Neural cell (in vitro differentiated cells): ENCODE results near the gene ERH. TPM values are rescaled to one million over a fixed set of nuclear protein-coding genes. Genes with fewer than 3 reads are reported as not detected.

Source experiments
- H2AFZ ChIP-seq: fragments of 200-600, 300-800 bp; sonication (generic), shearing (Covaris generic); 2 replicates; pipeline ENCODE4 v1.6.0; 2014; ENCODE audit warnings: low read depth, mild to moderate bottlenecking, antibody characterized with exemption, low read length, moderate library complexity
- H3F3A ChIP-seq: fragments of 200-600 bp; shearing (Covaris generic); 2 replicates; pipeline ENCODE4 v1.6.1; 2016; ENCODE audit warnings: mild to moderate bottlenecking, moderate library complexity, mixed read lengths, antibody characterized with exemption, low read length; ENCODE audit not compliant: insufficient read depth, poor library complexity, severe bottlenecking
- H3K27ac ChIP-seq: fragments of 200-600, 300-800 bp; sonication (generic), shearing (Covaris generic); 2 replicates; pipeline ENCODE4 v1.5.1; 2014; ENCODE audit warnings: mild to moderate bottlenecking, low read length, moderate library complexity
- H3K27me3 ChIP-seq: fragments of 300-800, 200-600 bp; sonication (generic), shearing (Covaris generic); 2 replicates; pipeline ENCODE4 v1.6.0; 2014; ENCODE audit warnings: mild to moderate bottlenecking, low read depth, low read length, moderate library complexity; ENCODE audit not compliant: insufficient read depth
- H3K36me3 ChIP-seq: fragments of 300-800, 200-600 bp; sonication (generic), shearing (Covaris generic); 2 replicates; pipeline ENCODE4 v1.5.1; 2014; ENCODE audit warnings: mild to moderate bottlenecking, antibody characterized with exemption, low read length, moderate library complexity; ENCODE audit not compliant: insufficient read depth
- H3K4me2 ChIP-seq: fragments of 300-800, 200-600 bp; sonication (generic), shearing (Covaris generic); 2 replicates; pipeline ENCODE4 v1.6.0; 2014; ENCODE audit warnings: mild to moderate bottlenecking, low read length
- H3K4me3 ChIP-seq: fragments of 300-800, 200-600 bp; sonication (generic), shearing (Covaris generic); 2 replicates; pipeline ENCODE4 v1.5.1; 2014; ENCODE audit warnings: mild to moderate bottlenecking, low read length, moderate library complexity
- H3K79me2 ChIP-seq: fragments of 200-600 bp; shearing (Covaris generic); replicated peaks from 2 replicates; pipeline ENCODE4 v1.6.0; 2014; ENCODE audit warnings: mild to moderate bottlenecking, low read length, moderate library complexity; ENCODE audit not compliant: insufficient read depth
- H3K9ac ChIP-seq: fragments of 300-800, 200-600 bp; sonication (generic), shearing (Covaris generic); 2 replicates; pipeline ENCODE4 v1.6.1; 2016; ENCODE audit warnings: mild to moderate bottlenecking, low read length, mixed read lengths
- H3K9me2 ChIP-seq: fragments of 200-600 bp; shearing (Covaris generic); 2 replicates; pipeline ENCODE4 v1.6.1; 2016; ENCODE audit warnings: mild to moderate bottlenecking, low read length, mixed read lengths; ENCODE audit not compliant: insufficient read depth
- H3K9me3 ChIP-seq: fragments of 200-600, 300-800 bp; sonication (generic), shearing (Covaris generic); 2 replicates; pipeline ENCODE4 v1.6.1; 2016; ENCODE audit warnings: mild to moderate bottlenecking, mixed run types, low read length, moderate library complexity, mixed read lengths
- H4K20me1 ChIP-seq: fragments of 200-600 bp; shearing (Covaris generic); 2 replicates; pipeline ENCODE4 v1.6.1; 2016; ENCODE audit warnings: mild to moderate bottlenecking, mixed run types; ENCODE audit not compliant: insufficient read depth
- EP300 ChIP-seq: fragments of 450-650 bp; conservative IDR thresholded peaks from 2 replicates; pipeline ENCODE4 v1.6.1; 2014; ENCODE audit warnings: antibody characterized with exemption, mild to moderate bottlenecking, moderate library complexity; ENCODE audit not compliant: poor library complexity, severe bottlenecking
- EZH2 ChIP-seq: fragments of 200-600, 300-800 bp; shearing (Covaris generic), sonication (generic); IDR thresholded peaks from 2 replicates; pipeline ENCODE4 v1.6.1; 2014; ENCODE audit warnings: antibody characterized with exemption, low read length, borderline replicate concordance, mild to moderate bottlenecking; ENCODE audit not compliant: insufficient read depth, poor library complexity, severe bottlenecking
- MXI1 ChIP-seq: fragments of 450-650 bp; conservative IDR thresholded peaks from 2 replicates; pipeline ENCODE4 v1.6.1; 2014; ENCODE audit warnings: antibody characterized with exemption, mild to moderate bottlenecking; ENCODE audit not compliant: poor library complexity, severe bottlenecking
- POLR2AphosphoS5 ChIP-seq: IDR thresholded peaks from 2 replicates; pipeline ENCODE4 v1.6.1; 2012
- RAD21 ChIP-seq: fragments of 450-650 bp; conservative IDR thresholded peaks from 2 replicates; pipeline ENCODE4 v1.6.1; 2014; ENCODE audit warnings: antibody characterized with exemption, mild to moderate bottlenecking, moderate library complexity
- SMC3 ChIP-seq: fragments of 450-650 bp; conservative IDR thresholded peaks from 2 replicates; pipeline ENCODE4 v1.6.1; 2014; ENCODE audit warnings: antibody characterized with exemption, mild to moderate bottlenecking, moderate library complexity; ENCODE audit not compliant: poor library complexity
- TAF1 ChIP-seq: IDR thresholded peaks from 2 replicates; pipeline ENCODE4 v1.6.1; 2012; ENCODE audit warnings: low read depth
- polyA plus RNA-seq: library from polyadenylated mRNA; depleted of rRNA; stranded (reverse); fragments of >200 nt; gene quantifications from 2 replicates; pipeline ENCODE4 v1.2.3, GENCODE V29; 2014
- TF ChIP-seq, protein P1 (sequence below): fragments of 450-650 bp; IDR thresholded peaks from 2 replicates; pipeline ENCODE4 v1.5.1; 2014; ENCODE audit warnings: antibody characterized with exemption, mild to moderate bottlenecking, moderate library complexity; ENCODE audit not compliant: poor library complexity, severe bottlenecking
- TF ChIP-seq, protein P2 (sequence below): IDR thresholded peaks from 2 replicates; pipeline ENCODE4 v1.6.1; 2012; ENCODE audit warnings: borderline replicate concordance

ERH gene
- polyA plus RNA-seq, 1 donor from 2014 or later, result 480 TPM

DNA sequence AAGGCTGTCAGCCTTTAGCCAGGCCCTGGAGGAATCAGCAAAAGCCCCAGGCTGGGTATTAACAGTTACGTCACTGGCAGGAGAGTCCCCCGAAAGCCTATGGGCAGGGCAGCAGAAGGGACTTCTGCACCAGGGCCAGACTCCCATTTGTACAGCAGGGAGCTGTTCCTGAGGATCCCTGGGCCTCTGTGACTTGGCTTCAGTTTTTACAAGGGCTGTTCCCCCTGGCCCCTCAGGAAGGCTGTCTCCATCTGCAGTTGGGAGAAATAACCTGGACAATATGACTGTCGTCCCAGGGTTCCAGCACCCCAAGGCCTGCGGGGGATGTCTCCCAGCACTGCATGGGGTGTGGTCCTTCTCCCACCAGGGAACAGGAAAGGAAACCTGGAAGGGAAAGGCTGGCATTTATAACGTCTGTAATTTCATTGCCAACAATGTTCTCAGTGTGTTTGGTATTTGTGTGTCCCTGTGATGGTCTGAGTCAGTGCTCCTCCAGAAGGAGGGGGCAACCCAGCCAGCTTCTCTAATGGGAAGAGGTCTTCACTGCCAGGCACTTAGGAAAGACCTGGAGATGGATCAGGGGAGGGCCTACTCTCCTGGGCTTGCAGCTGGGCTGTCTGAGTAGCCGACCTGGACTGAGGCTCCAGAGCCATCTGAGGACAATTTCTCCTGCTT, 42.4 kb downstream of the ERH start:
- Histone ChIP-seq H3K4me3 (no peak overlapping the region), H3K27me3 (no peaks in the 10 kb centered on the region), H3K9me3 (no peaks in the 10 kb centered on the region), H3F3A (no peaks in the 10 kb centered on the region), H3K9me2 (no peaks in the 10 kb centered on the region), H3K27ac (no peak overlapping the region), H3K9ac (no peak overlapping the region), H2AFZ (no peak overlapping the region), H4K20me1 (no peaks in the 10 kb centered on the region), H3K36me3 (no peaks in the 10 kb centered on the region), H3K79me2 (no peaks in the 10 kb centered on the region), H3K4me2 (no peak overlapping the region)
- TF ChIP-seq EZH2, result no peak
- no peak for TF ChIP-seq POLR2AphosphoS5
- TF ChIP-seq MXI1, result no peak
- TF ChIP-seq, protein P1, sequence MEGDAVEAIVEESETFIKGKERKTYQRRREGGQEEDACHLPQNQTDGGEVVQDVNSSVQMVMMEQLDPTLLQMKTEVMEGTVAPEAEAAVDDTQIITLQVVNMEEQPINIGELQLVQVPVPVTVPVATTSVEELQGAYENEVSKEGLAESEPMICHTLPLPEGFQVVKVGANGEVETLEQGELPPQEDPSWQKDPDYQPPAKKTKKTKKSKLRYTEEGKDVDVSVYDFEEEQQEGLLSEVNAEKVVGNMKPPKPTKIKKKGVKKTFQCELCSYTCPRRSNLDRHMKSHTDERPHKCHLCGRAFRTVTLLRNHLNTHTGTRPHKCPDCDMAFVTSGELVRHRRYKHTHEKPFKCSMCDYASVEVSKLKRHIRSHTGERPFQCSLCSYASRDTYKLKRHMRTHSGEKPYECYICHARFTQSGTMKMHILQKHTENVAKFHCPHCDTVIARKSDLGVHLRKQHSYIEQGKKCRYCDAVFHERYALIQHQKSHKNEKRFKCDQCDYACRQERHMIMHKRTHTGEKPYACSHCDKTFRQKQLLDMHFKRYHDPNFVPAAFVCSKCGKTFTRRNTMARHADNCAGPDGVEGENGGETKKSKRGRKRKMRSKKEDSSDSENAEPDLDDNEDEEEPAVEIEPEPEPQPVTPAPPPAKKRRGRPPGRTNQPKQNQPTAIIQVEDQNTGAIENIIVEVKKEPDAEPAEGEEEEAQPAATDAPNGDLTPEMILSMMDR, result no peak
- no peak for TF ChIP-seq TAF1
- TF ChIP-seq RAD21, result no peak
- TF ChIP-seq, protein P2, sequence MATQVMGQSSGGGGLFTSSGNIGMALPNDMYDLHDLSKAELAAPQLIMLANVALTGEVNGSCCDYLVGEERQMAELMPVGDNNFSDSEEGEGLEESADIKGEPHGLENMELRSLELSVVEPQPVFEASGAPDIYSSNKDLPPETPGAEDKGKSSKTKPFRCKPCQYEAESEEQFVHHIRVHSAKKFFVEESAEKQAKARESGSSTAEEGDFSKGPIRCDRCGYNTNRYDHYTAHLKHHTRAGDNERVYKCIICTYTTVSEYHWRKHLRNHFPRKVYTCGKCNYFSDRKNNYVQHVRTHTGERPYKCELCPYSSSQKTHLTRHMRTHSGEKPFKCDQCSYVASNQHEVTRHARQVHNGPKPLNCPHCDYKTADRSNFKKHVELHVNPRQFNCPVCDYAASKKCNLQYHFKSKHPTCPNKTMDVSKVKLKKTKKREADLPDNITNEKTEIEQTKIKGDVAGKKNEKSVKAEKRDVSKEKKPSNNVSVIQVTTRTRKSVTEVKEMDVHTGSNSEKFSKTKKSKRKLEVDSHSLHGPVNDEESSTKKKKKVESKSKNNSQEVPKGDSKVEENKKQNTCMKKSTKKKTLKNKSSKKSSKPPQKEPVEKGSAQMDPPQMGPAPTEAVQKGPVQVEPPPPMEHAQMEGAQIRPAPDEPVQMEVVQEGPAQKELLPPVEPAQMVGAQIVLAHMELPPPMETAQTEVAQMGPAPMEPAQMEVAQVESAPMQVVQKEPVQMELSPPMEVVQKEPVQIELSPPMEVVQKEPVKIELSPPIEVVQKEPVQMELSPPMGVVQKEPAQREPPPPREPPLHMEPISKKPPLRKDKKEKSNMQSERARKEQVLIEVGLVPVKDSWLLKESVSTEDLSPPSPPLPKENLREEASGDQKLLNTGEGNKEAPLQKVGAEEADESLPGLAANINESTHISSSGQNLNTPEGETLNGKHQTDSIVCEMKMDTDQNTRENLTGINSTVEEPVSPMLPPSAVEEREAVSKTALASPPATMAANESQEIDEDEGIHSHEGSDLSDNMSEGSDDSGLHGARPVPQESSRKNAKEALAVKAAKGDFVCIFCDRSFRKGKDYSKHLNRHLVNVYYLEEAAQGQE, result no peak
- TF ChIP-seq SMC3, result no peak
- no peak for TF ChIP-seq EP300

DNA sequence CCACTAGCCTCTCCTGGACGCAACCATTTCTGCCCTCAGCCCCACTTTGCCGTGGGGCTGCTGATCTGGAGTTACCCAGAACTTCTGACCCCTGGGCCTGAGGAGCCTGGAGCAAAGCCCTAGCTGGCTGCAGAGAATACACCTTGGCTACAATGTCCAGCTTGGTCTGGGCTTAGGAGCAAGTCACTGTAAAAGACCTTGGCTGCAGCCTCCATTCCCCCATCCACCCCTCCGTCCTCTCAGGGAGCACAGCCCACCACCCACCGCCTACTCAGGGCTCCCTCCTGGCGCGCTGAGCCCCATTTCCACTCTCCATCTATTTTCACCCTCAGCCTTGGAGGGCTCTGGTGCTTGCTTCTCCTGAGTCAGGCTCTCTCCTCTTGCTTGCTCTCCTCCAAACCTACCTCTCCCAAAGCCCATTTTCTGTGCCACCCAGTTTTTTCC, 42.9 kb downstream of the ERH start:
- Histone ChIP-seq H3K79me2 (no peaks in the 10 kb centered on the region), H3K36me3 (no peaks in the 10 kb centered on the region), H4K20me1 (no peaks in the 10 kb centered on the region), H3K9ac (no peak overlapping the region), H2AFZ (no peak overlapping the region), H3K4me3 (no peak overlapping the region), H3K27ac (no peak overlapping the region), H3F3A (no peaks in the 10 kb centered on the region), H3K9me3 (no peaks in the 10 kb centered on the region), H3K4me2 (no peak overlapping the region), H3K9me2 (no peaks in the 10 kb centered on the region), H3K27me3 (no peaks in the 10 kb centered on the region)
- TF ChIP-seq, protein P2, result no peak
- TF ChIP-seq EP300, result no peak
- no peak for TF ChIP-seq SMC3
- TF ChIP-seq POLR2AphosphoS5, result no peak
- TF ChIP-seq RAD21, result no peak
- TF ChIP-seq, protein P1, result no peak
- TF ChIP-seq TAF1, result no peak
